Common myeloid progenitor, CD34-positive (primary cell): ENCODE results near the gene NAPA.
A peak's percentile ranks its signal among the peaks of the same experiment; 100 is the strongest.

Source experiments
- CTCF ChIA-PET: fragments of 350-600 bp; sonication (Branson Sonifier 250); formaldehyde crosslinking; loops from one replicate; lab custom pipeline; 2021; ENCODE audit warnings: antibody characterized with exemption; lab: Charles Lee
- POLR2A ChIA-PET: fragments of 350-600 bp; sonication (Branson Sonifier 250); formaldehyde crosslinking; loops from one replicate; lab custom pipeline; 2021; ENCODE audit warnings: antibody characterized with exemption; lab: Charles Lee
- DNase-seq, 3 donors: peaks; one replicate each; pipeline versions ENCODE4 v3.0.0 to v3.0.0-alpha.2; 2013
- H3K27ac ChIP-seq, 2 experiments: 1 replicate in 1 of 2; 2 replicates in 1 of 2; pipeline ENCODE4 v1.7.0; 2013; ENCODE audit warnings: inconsistent platforms in 2 of 2, low read length in 2 of 2, mild to moderate bottlenecking in 2 of 2, low read depth in 1 of 2, moderate library complexity in 1 of 2; ENCODE audit not compliant: severe bottlenecking in 2 of 2, insufficient read depth in 1 of 2, poor library complexity in 1 of 2
- H3K27me3 ChIP-seq, 5 experiments: replicated peaks in 2 of 5; 1 replicate in 3 of 5; 2 replicates in 2 of 5; pipeline versions ENCODE4 v1.6.1 to v1.7.0; 2013; ENCODE audit warnings: low read length in 4 of 5, mild to moderate bottlenecking in 2 of 5, moderate library complexity in 2 of 5, inconsistent platforms in 1 of 5; ENCODE audit not compliant: insufficient read depth in 5 of 5, control insufficient read depth in 4 of 5
- H3K36me3 ChIP-seq, 4 experiments: 1 replicate in 2 of 4; 2 replicates in 2 of 4; pipeline versions ENCODE4 v1.6.1 to v1.7.0; 2013; ENCODE audit warnings: low read length in 3 of 4, control low read depth in 1 of 4, mild to moderate bottlenecking in 1 of 4; ENCODE audit not compliant: control insufficient read depth in 4 of 4, insufficient read depth in 4 of 4
- H3K4me1 ChIP-seq, 4 experiments: 1 replicate in 3 of 4; 2 replicates in 1 of 4; pipeline versions ENCODE4 v1.6.1 to v1.7.1; 2013; ENCODE audit warnings: low read length in 3 of 4, mild to moderate bottlenecking in 3 of 4, control low read depth in 1 of 4, inconsistent platforms in 1 of 4, moderate library complexity in 1 of 4; ENCODE audit not compliant: control insufficient read depth in 4 of 4, insufficient read depth in 4 of 4; ENCODE audit errors: control extremely low read depth in 1 of 4
- H3K4me3 ChIP-seq, 7 experiments: 1 replicate in 4 of 7; 2 replicates in 3 of 7; pipeline versions ENCODE4 v1.5.1 to v1.7.0; 2013; ENCODE audit warnings: mild to moderate bottlenecking in 7 of 7, low read length in 6 of 7, moderate library complexity in 6 of 7, inconsistent platforms in 2 of 7, low read depth in 2 of 7, control low read depth in 1 of 7; ENCODE audit not compliant: insufficient read depth in 4 of 7, control insufficient read depth in 1 of 7; ENCODE audit errors: extremely low read depth in 1 of 7
- H3K9me3 ChIP-seq, 5 experiments: 1 replicate in 4 of 5; 2 replicates in 1 of 5; pipeline versions ENCODE4 v1.6.1 to v1.7.1; 2013; ENCODE audit warnings: low read length in 4 of 5, mild to moderate bottlenecking in 2 of 5, inconsistent platforms in 1 of 5, low read depth in 1 of 5, moderate library complexity in 1 of 5; ENCODE audit not compliant: control insufficient read depth in 4 of 5, insufficient read depth in 2 of 5; ENCODE audit errors: control extremely low read depth in 1 of 5
- WGBS: methylation state at CpG from one replicate; pipeline ENCODE4 v1.1.5; 2013; ENCODE audit not compliant: insufficient coverage; 5-methylcytosine and 5-hydroxymethylcytosine counted together

NAPA gene

DNA sequence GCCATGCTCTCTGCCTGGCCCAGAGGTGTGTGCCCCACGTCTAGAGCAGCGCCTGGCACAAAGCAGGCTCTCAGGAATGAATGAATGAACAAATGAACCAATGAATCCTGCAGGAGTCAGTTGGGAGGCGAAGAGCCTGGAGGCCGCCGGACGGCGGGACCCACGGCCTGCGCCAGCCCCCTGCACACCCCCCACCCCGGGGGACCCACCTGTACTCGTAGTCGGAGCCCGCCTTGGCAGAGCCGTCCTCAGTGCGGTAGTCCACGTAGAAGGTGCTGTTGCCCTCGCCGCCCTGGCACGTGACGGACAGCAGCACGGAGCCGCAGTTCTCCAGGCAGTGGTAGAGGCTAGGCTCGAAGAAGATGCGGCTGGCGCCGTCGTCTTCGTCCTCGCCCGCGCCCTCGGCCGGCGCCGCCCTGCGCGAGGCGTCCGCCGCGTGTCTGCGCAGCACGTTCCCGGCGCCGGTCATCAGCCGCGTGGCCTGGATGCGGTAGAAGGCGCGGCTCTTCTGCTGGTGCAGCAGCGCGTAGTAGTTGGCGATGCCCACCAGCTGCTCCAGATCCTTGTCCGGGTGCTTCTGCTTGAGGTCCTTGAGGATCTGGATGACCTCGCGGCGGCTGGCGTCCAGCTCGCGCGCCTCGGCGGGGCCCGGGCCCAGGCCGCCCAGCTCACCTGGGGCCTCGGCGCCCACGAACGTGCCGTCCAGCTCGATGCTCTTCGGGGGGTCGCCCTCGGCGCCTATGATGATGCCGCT lies 58.0 kb downstream of the NAPA start:
- Histone ChIP-seq H3K4me3 (no peak overlapping the region), H3K36me3 (peaks cover 0 to 3% (median 0%) of the 10 kb centered on the region in 4 experiments), H3K27me3 (peaks cover 17 to 79% (median 41%) of the 10 kb centered on the region in 5 experiments), H3K27ac (no peak overlapping the region), H3K4me1 (peaks cover 0 to 6% (median 2%) of the 10 kb centered on the region in 4 experiments), H3K9me3 (peaks cover 0 to 20% (median 12%) of the 10 kb centered on the region in 5 experiments)
- 34% methylated on average over 77 of the region's 77 CpGs for WGBS
- DNase-seq = no peak
- ChIA-PET POLR2A (no interaction called here), CTCF (interaction anchor here (1.4 kb wide), 1 partner anchor 10 kb away, joined by 3 read pairs; no protein-coding TSS in a partner anchor)

DNA sequence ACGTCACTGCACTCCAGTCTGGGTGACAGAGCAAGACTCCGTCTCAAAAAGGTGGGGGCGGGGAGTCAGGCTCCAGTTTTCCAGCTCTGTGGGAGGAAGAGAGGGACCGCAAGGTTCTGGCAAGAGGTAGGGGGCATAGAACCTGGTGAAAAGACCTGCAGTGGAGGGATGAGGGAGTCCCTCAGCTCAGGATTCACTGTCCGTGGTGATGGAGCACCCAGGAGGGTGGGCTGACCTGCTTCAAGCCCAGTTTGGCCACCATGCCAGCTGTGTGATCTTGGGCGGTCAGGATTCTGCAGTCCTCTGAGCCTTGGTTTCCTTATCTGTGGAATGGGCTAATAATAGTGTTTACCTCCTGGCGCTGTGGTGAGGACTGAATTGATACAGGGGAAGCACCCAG lies 64.4 kb downstream of the NAPA start:
- peaks cover 0 to 5% (median 2%) of the 10 kb centered on the region in 5 experiments for H3K9me3 ChIP-seq
- no peak overlapping the region for H3K4me3 ChIP-seq
- H3K4me1 ChIP-seq = peaks cover 2 to 25% (median 24%) of the 10 kb centered on the region in 4 experiments
- ChIA-PET POLR2A (no interaction called here), CTCF (interaction anchor here (1.2 kb wide), 1 partner anchor 11 kb away, joined by 3 read pairs; no protein-coding TSS in a partner anchor)
- no peak for DNase-seq
- no peaks in the 10 kb centered on the region for H3K36me3 ChIP-seq
- peaks cover 8 to 84% (median 27%) of the 10 kb centered on the region in 5 experiments for H3K27me3 ChIP-seq
- H3K27ac ChIP-seq = no peak overlapping the region
- 70% methylated on average over 5 of the region's 7 CpGs for WGBS

DNA sequence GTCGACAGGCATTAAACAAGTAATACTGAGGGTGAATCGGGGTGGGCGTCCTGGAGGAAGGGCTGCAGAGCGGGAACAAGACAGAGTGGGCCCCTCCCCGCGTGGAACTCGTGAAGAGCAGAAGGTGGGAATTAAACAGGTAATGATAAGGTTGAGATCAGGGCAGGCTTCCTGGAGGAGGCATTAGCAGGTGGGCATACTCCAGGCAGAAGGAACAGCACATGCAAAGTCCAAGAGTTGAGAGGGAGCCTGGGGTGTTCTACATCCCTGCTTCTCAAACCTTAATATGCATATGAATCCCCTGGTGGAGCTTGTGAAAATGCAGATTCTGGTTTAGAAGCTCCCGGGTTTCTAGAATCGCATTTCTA lies 66.5 kb downstream of the NAPA start:
- ChIA-PET POLR2A (no interaction called here), CTCF (interaction anchor here (0.5 to 0.9 kb wide), 2 partner anchors 74 to 260 kb away, joined by 3 to 5 read pairs; no protein-coding TSS in a partner anchor)
- Histone ChIP-seq H3K27ac (no peak overlapping the region), H3K27me3 (peaks cover 3 to 84% (median 31%) of the 10 kb centered on the region in 5 experiments), H3K9me3 (peaks cover 0 to 2% (median 0%) of the 10 kb centered on the region in 5 experiments), H3K36me3 (no peaks in the 10 kb centered on the region), H3K4me3 (no peak overlapping the region), H3K4me1 (peaks cover 2 to 32% (median 31%) of the 10 kb centered on the region in 4 experiments)
- DNase-seq = no peak
- 37% methylated on average over 7 of the region's 9 CpGs for WGBS

DNA sequence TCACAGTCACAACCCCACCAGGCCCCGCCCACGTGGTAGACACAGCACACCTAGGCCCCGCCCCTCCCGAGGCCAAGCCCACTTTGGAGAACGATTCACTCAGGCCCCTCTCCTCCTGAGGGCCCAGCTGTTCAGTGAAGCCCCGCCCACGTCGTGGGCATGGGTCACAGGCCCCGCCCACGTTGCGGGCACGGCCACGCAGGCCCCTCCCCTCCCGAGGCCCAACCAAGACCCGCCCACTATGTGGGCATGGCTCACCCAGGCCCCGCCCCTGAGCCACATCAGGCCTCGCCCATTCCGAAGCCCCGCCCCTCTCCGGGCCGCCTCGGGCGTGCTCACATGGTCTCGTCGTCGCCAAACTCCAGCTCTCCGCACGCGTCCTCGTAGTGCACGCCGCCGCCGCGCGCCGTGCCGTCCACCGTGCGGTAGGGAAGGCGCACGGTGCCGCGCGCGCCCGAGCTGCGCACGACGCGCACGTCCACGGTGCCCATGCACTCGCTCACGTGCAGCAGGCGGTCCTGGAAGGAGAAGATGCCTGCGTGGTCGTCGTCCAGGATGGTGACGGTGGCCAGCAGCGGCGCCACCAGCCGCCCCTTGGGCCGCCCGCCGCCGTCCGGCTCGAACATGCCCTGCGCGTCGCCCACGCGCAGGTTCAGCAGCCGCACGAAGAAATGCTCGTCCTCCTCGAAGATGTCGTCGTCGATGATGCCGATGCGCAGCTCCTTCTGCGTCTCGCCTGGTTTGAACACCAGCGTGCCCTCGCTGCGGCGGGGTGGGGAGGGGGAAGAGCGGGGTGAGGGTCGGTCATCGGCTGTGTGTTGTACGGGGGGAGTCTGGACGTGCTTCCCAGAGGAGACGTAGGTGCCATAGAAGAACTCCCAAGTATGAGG lies 67.1 kb downstream of the NAPA start:
- H3K4me3 ChIP-seq = peak overlapping the region in 2 of 7 experiments; percentile 21 to 28
- 7% methylated on average over 94 of the region's 95 CpGs for WGBS
- ChIA-PET POLR2A (interaction anchor here (0.7 kb wide), 1 partner anchor 9 kb away, joined by 4 read pairs; no protein-coding TSS in a partner anchor), CTCF (interaction anchor here (0.5 to 3.2 kb wide), 4 partner anchors 10 to 261 kb away, joined by 3 to 13 read pairs (median 4); no protein-coding TSS in a partner anchor)
- peaks cover 3 to 85% (median 29%) of the 10 kb centered on the region in 5 experiments for H3K27me3 ChIP-seq
- H3K4me1 ChIP-seq = peaks cover 2 to 32% (median 31%) of the 10 kb centered on the region in 4 experiments
- DNase-seq = peak; percentile 61 to 81 (median 79)
- no peaks in the 10 kb centered on the region for H3K36me3 ChIP-seq
- H3K9me3 ChIP-seq = peaks cover 0 to 2% (median 0%) of the 10 kb centered on the region in 5 experiments
- H3K27ac ChIP-seq = no peak overlapping the region

DNA sequence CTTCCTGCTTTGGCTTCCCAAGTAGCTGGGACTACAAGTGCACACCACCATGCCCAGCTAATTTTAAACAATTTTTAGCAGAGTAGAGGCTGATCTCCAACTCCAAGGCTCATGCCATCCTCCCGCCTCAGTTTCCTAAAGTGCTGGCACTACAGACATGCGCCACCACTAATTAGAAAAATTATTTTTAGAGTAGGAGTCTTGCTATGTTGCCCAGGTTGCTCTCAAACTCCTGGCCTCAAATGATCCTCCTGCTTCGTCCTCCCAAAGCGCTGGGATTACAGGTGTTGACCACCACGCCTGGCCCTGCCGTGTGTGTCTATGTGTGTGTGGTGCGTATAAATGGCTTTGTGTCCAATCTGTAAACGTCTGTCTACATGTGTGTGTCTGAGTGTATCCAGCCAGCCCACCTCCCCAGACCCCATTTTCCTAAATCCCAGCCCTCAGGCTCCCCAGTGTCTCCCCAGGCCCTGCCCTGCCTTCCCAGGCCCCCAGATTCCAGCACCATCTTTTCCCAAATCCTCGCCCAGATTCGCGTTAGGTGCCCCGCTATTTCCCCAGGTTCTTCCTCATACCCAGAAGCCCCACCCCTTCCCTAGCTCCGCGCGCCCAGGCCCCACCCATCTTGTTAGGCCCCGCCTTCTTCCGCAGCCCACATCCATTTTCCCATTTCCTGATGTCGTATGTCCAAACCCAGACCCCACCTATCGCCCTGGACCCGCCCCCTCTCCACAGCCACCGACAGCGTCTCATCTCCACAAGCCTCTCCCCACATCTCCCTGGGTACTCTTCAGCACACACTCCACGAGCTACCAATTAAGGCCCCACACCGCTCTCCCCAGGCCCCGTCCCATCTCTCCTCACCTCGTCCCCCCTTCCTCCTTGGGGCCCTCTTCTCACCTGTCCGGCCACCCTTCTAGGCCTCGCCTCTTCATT lies 68.1 kb downstream of the NAPA start:
- H3K4me3 ChIP-seq = peak overlapping the region in 3 of 7 experiments; percentile 11 to 28 (median 21)
- CTCF ChIA-PET = interaction anchor here (1.0 to 3.2 kb wide), 4 partner anchors 9 to 261 kb away, joined by 3 to 13 read pairs (median 4); no protein-coding TSS in a partner anchor
- no peaks in the 10 kb centered on the region for H3K36me3 ChIP-seq
- peaks cover 3 to 88% (median 32%) of the 10 kb centered on the region in 5 experiments for H3K27me3 ChIP-seq
- 12% methylated on average over 23 of the region's 28 CpGs for WGBS
- H3K27ac ChIP-seq = no peak overlapping the region
- H3K9me3 ChIP-seq = peaks cover 0 to 2% (median 0%) of the 10 kb centered on the region in 5 experiments
- POLR2A ChIA-PET = interaction anchor here (0.7 kb wide), 1 partner anchor 8 kb away, joined by 4 read pairs; no protein-coding TSS in a partner anchor
- peak in 2 of 3 donors; percentile 30 to 37 for DNase-seq
- peaks cover 2 to 32% (median 31%) of the 10 kb centered on the region in 4 experiments for H3K4me1 ChIP-seq

DNA sequence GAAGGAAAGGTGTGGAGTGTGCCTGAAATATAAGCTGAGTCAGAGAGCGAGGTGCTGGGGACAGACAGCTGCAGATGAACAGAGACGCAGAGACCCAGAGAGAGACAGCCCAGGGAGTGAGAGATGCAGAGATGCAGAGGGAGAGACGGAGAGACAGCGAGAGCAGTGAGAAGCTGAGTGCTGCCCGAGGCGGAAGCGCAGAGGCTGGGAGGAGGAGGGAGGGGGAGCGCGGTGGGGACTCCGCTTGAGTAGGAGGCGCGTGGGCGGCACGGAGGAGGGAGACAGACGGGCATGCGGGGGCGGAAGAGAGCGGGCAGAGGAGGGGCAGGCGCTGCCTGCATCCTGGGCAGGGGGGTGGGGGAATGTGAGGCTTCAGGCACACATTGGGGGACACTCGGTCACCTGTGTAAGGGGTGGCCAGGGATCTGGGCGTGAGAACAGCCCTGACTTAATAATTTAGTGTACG lies 68.9 kb downstream of the NAPA start:
- DNase-seq = peak; percentile 55 to 81 (median 75)
- Histone ChIP-seq H3K36me3 (no peaks in the 10 kb centered on the region), H3K9me3 (peaks cover 0 to 2% (median 0%) of the 10 kb centered on the region in 5 experiments), H3K4me1 (peaks cover 2 to 32% (median 31%) of the 10 kb centered on the region in 4 experiments), H3K27me3 (peaks cover 3 to 89% (median 30%) of the 10 kb centered on the region in 5 experiments), H3K27ac (no peak overlapping the region), H3K4me3 (peak overlapping the region in 3 of 7 experiments; percentile 13 to 51 (median 40))
- CTCF ChIA-PET = interaction anchor here (1.0 to 3.2 kb wide), 4 partner anchors 10 to 261 kb away, joined by 3 to 13 read pairs (median 3); partner anchors contain the start of gene NAPA
- POLR2A ChIA-PET = no interaction called here
- 2% methylated on average over 14 of the region's 22 CpGs for WGBS
